Head of caudate nucleus (tissue), 42 donors: Measurements from ENCODE around the gene SHISA9.
"Not testable (repeated sequence)": the region's sequence is repeated elsewhere in the genome, so short reads cannot be mapped to it uniquely, and the experiment has no call there.

Source experiments
- DNase-seq, 42 donors: peaks; one replicate each; pipeline versions ENCODE4 v3.0.0 to v3.0.0-alpha.2; 2020 to 2021; ENCODE audit warnings: mixed read lengths in 7 of 42
- intact Hi-C: fragments of 100-400 bp; cut with DNase I; formaldehyde crosslinking; loops from one replicate; pipeline ENCODE4 v1.15.0; 2022

The SHISA9 gene

DNA sequence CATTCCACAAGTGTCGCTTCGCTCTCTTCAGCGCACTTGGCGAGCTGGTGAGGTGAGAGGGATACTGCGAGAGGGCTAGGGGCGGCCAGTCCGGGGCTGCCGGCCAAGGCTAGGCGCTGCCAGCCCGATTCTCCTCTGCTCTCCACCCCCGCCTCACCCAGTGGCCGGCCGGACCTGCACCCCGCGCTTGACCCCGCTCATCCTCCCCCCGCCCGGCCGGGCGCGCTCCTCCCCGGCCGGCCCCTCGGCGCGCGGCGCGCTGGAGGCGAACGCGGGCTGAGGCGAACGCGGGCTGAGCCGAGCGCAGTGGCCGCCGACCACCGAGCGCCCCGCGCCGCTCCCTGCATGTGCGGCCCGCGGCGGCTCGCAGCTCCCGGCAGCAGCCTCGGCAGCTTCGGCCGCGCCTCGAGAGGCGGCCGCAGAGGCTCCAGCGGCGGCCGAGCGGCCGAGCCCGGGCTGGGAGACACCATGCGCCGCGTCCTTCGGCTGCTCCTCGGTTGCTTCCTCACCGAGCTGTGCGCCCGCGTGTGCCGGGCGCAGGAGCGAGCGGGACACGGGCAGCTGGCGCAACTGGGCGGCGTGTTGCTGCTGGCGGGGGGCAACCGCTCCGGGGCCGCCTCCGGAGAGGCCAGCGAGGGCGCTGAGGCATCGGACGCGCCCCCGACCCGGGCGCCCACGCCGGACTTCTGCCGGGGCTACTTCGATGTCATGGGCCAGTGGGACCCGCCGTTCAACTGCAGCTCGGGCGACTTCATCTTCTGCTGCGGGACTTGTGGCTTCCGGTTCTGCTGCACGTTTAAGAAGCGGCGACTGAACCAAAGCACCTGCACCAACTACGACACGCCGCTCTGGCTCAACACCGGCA is at the start of gene SHISA9:
SHISA9 (plus strand) TSS at position 2 of the 865 bp plus-strand sequence.
- intact Hi-C loops = no loop called here
- DNase-seq = peak in 21 of 42 donors; percentile 5 to 47 (median 21)

DNA sequence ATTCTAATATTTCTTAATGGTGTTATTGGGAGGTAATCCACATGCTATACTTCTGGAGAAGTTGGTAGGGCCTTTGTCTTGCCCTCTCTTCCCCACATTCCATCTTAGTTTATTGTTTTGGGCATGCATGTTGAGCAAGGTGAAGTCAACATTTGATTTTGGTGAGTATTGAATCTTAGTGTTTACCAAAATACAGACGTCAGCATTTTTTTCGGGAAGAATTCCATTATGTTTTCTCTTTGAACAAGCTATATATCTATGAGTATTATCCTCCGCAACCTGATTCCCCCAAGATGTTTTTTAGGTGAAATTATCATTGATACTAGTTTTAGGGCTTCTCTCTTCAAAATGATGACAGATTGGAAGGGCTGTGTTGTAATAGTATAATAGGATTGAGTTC is 47.4 kb upstream of the SHISA9 start:
- intact Hi-C loops = no loop called here
- no peak for DNase-seq

DNA sequence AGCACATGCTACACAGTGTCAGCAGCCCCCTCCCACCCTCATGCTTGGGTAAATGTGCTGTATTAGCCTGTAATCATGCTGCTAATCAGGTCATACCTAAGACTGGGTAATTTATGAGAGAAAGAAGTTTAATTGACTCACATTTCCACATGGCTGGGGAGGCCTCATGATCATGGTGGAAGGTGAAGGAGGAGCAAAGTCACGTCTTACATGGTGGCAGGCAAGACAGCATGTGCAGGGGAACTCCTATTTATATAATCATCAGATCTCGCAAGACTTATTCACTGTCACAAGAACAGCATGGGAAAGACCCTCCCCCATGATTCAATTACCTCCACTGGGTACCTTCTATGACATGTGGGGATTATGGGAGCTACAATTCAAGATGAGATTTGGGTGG is 44.0 kb upstream of the SHISA9 start:
- intact Hi-C loops, DNase-seq: not testable (repeated sequence)

DNA sequence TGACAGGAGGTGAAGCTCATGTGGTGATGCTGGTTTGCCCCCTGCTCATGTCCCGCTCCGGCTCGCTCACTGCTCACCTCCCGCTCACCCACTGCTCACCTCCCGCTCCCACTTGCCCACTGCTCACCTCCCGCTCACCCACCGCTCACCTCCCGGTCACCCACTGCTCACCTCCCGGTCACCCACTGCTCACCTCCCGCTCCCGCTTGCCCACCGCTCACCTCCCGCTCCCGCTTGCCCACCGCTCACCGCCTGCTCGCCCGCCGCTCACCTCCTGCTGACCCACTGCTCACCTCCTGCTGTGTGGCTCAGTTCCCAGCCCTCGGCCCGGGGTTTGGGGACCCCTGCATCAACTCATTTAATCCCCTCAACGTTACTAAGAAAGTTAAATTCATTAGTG is 39.1 kb upstream of the SHISA9 start:
- no peak for DNase-seq
- intact Hi-C loops = no loop called here

DNA sequence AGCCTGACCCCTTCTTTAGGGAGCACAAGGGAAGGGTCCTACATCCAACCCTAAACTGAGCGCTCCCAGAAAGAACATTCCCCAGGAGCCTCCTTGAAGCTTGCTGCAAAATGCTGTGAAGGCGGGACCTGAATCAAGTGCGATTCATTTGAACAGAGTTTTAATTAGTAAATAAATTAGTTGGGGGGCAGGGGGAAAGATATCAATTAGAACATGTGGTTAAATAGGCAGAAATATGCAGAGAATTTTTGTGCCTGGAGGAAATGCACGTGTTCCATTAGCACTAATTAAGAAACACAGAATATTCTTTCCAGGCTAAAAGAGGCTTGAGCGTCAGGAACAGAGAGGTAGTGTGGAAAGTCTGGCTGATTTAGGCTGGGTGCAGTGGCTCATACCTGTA is 38.5 kb upstream of the SHISA9 start:
- DNase-seq = no peak
- intact Hi-C loops = no loop called here

DNA sequence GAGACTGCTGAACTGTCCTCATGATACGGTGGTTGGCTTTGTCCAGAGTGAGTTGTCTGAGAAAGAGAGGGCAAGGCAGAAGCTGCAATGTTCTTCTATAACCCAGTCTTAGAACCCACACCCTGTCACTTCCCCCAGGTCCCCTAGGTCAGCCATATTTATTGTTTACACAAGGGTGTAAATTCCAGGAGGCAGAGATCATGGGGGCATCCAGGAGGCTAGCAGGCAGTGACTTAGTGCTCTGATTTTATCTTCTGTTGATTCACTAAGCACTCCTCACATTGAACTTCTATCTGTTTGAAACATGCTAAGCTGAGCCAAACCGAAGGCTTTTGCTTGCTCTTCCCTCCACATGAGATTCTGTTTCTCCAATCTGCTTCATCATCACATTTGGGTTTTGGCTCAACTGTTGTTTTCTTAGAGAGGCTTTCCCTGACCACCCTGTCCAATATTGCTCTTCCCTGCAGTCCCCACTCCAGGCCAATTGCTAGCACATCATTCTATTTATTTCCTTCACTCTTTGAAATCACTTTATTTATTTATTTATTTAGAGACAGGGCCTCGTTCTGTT is 34.3 kb upstream of the SHISA9 start:
- no peak for DNase-seq
- intact Hi-C loops = no loop called here

DNA sequence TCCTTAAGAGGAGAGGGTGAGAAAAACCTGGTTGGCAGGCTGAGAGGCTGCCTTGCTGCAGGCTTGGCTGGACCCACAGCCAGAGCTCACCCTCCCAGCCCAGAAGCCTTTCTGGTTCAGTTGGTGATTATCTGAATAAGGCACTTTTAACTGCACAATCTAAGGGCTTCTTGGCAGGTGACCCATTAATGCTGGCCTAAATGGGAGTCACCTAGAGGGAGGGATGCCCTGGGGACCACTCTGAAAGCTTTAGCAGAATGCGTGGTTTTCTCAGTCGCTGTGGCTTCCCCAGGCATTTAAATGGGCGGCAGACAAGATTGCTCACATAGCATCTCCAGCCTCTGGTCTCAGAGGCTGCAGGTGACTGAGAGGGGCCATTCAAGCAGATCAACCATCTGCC is 33.2 kb upstream of the SHISA9 start:
- intact Hi-C loops = no loop called here
- no peak for DNase-seq

DNA sequence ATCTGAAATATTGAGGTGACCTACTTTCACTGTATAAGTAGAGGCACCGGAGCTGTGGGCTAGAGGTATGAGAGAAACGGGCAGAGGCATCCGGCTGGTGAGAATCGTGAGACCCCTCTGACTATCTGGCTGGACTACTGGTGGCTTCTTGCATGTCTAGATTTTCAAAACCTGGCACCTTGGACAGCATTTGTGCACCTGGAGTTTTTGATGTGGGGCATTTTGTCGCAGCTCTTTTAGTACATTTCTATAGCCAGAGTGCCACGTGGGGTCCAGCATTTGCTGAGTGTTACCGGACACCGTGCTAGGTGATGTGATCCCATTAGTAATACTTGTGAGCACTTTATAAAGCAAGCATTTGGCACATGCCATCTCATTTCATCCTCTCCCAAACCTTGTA is 32.6 kb upstream of the SHISA9 start:
- intact Hi-C loops = no loop called here
- no peak for DNase-seq

DNA sequence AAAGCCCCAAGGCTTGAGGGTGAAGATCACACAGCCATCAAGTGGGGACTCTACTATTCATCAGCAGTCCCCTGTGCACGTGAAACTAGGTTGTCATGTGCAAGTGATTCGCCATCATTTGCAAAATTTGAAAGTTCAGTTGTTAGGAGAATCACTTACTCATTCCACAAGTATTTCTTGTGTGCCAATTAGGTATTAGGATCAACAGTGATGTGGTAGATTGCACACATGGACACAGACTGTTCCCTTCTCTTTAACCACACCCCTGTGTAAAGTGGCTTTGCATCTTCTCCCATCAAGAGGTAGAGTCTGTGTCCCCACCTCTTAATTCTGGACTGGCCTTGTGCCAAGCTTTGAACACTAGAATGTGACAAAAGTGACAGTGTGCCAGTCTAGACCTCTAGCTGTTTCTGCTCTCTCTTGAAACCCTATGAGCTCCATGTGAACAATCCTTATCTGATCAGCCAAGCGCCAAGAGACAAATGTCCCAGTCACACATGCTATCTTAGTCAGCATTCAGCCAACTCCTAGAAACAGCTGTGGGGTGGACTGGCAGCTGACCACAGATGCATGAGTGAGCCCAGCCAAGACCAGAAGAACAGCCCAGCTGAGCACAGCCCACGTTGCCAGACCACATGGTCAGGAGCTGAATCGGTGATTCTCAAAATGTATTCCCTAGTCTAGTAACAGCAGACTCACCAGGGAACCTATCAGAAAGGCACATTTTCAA is 31.5 kb upstream of the SHISA9 start:
- intact Hi-C loops = no loop called here
- DNase-seq = no peak

DNA sequence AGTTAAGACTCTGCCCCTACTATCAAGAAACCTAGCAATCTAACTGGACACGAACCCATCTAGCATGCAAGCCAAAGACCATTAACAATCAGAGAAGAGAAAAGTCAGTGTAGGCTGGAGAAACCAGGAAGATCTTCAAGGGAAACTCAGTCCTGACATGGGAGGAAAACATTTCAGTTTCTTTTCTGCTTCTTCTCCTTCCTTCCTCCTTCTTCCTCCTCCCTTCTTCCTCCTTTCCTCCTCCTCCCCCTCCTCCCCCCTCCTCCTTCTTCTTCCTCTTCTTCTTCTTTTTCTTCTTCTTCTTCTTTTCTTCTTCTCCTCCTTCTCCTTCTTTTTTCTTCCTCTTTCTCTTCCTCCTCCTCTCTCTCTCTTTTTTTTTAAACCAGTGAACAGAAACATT is 29.6 kb upstream of the SHISA9 start:
- DNase-seq = no peak
- intact Hi-C loops = no loop called here

DNA sequence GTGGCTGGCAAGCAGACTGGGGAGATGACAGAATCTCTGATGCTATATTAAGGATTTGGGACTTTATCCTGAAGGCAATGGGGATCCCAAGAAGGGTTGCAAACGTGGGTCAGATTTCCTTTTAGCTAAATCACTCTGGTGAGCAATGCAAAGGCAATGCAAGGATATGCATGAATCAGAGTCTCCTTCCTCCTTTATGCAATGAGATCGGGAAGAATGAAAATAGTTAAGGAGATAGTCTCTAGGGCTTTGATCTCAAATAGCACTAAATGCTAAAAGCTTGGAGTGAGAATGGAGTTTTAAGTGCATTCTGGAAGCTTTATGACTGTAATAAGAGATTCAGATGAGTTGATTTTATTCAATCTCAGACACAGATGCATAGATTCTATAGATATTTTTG is 27.2 kb upstream of the SHISA9 start:
- no peak for DNase-seq
- intact Hi-C loops = no loop called here

DNA sequence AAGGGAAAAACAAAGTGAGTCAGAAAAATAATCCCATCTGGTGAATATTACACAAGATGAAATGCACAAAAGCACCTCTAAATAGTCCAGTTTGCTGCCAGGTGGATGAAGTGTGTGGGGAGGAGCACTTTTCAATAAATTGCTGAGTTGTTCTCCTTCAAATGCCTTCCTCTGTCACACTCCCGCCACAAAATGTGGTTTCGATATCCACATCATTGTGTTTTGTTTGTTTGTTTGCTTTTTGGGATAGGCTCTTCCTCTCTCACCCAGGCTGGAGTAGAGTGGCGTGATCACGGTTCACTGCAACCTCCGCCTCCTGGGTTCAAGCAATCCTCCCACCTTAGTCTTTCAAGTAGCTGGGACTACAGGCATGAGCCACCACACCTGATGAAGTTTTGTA is 24.6 kb upstream of the SHISA9 start:
- intact Hi-C loops = no loop called here
- DNase-seq = no peak

DNA sequence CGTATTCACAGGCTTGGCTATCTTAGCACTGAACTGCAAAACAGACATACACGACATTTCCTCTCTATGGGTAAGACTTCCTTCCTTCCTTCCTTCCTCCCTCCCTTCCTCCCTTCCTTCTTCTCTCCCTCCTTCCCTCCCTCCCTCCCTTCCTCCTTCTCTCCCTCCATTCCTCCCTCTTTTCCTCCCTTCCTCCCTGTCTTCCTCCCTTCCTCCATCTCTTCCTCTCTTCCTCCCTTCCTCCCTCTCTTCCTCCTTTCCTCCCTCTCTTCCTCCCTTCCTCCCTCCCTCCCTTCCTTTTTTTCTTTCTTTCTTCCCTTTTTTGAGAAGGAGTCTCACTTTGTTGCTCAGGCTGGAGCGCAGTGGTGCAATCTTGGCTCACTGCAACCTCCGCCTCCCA is 22.4 kb upstream of the SHISA9 start:
- DNase-seq = no peak
- intact Hi-C loops = no loop called here

DNA sequence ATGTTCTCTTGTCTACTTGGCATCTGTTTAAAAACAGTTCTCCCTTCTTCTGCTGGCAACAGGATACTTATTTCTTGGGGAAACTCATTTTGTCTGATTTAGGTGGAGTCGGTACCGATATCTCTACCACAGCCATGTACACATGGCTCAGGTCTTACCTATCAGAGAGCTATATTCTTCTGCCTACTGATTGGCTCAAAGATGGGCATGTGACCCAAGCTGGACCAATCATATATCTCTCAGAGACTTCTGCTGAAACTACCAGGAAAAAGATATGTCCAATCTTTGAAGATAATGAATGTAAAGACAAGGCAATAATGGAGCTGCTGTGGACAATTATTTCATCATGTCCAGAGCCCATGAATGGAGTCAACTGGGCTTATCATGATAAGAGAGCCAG is 21.6 kb upstream of the SHISA9 start:
- DNase-seq = no peak
- intact Hi-C loops = no loop called here

DNA sequence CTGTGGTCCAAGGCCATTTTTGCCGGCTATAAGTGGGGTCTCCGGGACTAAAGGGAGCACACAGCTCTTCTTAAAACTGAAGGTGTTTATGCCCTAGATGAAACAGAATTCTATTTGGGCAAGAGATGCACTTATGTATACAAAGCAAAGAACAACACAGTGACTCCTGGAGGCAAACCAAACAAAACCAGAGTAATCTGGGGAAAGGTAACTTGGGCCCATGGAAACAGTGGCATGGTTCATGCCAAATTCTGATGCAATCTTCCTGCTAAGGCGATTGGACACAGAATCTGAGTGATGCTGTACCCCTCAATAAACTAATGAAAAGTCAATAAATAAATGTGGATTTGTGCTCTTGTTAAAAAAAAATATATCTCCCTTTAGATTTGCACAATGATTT is 20.2 kb upstream of the SHISA9 start:
- intact Hi-C loops = no loop called here
- no peak for DNase-seq

DNA sequence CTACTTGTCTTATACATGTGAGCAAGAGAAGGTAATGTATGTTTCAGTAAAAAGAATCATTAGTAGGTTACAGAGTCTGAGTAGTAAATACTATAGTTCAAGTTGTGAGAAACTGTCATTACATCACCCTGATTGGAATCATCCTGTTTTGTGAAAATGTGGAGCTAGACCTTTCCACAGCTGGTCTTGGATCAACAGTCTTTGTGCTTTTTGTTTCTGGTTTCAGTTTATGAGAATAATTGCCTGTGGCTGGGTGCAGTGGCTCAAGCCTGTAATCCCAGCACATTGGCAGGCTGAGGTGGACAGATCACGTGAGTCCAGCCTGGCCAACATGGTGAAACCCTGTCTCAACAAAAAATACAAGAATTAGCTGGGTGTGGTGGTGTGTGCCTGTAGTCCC is 19.7 kb upstream of the SHISA9 start:
- intact Hi-C loops = no loop called here

DNA sequence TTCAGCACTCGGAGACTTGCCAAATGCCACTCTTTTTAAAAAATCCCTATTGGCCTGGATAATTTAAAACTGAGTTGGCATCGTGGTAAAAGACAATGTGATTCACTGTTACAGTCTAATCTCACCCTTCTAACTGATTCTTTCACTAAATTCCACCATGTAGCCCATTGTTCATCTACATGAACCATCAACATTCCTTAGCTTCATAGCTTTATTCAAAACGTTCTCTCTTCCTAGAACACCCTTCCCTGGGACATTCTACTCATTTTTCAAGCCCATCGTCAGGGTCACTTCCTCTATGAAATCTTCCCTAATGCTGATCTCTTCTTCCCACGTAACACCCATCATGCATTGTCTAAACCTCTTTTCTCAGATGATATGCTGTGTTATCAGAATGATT is 15.7 kb upstream of the SHISA9 start:
- intact Hi-C loops = no loop called here
- DNase-seq = no peak

More for the DNA sequence above, 19.7 kb upstream of the SHISA9 start:
- DNase-seq = no peak

DNA sequence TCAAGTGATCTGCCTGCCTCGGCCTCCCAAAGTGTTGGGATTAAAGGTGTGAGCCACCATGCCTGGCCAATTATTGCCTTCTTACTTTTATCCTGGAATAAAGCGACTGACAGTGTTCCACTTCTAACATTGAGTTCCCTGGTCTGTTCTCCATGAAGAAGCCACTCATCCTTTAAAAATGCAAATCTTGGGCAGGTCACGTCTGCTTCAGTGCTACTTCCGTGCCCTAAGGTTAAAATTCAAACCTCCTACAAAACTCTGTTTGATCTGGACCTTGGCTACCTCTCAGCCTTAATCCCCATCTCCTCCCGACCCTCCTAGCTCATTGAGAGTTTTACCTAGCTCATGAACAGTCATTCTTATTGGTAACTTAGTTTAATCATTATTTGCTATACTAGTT is 9.6 kb upstream of the SHISA9 start:
- intact Hi-C loops = no loop called here
- no peak for DNase-seq

DNA sequence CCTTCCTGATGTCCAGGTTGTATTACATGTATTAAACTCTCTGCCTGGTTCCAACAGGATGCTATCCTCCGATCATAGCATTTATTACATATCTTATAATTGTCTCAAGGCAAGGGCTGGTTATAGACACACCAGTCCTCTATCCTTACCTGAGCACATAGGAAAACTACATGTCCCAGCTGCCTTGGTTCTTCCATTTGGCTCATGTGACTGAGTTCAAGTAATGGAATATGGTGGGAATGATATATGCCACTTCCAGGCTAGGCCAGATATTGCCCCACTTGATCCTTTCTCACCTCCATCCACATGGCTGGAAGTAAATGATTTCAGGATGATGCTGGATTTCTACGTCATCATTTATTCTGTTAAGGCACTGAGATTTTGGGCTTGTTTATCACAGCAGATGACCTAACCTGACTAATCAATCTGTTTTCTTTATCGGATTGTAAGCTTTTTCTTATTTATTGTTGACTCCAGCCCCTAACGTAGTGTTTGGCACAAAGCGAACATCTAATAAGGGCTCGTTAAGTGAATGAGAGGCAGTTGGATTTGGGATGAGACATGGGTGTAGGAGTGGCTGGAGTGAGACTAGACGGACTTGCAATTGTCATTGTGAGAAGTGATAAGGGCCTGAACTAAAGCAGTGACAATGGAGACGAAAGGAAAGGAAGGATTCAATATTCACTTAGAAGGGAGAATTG is 8.2 kb upstream of the SHISA9 start:
- intact Hi-C loops = no loop called here
- DNase-seq = no peak

DNA sequence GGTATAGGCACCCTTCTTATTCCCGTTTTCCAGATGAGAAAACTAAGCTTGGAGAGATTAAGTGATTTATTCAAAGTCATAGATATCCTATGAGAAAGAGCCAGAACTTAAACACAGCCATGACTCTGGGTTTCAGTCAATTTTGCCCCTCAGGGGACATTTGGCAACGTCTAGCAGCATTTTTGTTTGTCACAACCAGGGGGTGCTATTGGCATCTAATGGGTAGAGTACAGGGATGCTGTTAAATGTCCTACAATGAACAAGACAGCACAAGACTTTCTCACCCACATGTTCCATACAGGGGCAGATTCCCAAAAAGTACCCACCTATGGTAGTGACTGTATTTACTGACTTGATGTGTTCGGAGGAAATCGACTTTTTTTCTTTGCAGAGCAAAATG is 4.8 kb upstream of the SHISA9 start:
- DNase-seq = peak in 13 of 42 donors; percentile 9 to 56 (median 26)
- intact Hi-C loops = no loop called here
